KBM-7 (cell line): ENCODE results near the gene CCDC28A.

ENCODE experiments used
- DNase-seq: peaks from one replicate; pipeline ENCODE4 v3.0.0-alpha.2; 2015
- in situ Hi-C: fragments of 300-500 bp; cut with MboI; formaldehyde crosslinking; loops from 2 replicates; pipeline ENCODE4 v1.14.3; 2020; ENCODE audit warnings: low sequenced_read_pairs, low pct_unique_long_range_greater_than_20kb, mixed read lengths

CCDC28A gene

GRCh38 chr6:138818496-138819194 lies 45.1 kb downstream of the CCDC28A start:
- in situ Hi-C loops = loop anchor here (25.0 kb wide), 1 partner anchor 544 kb away; the partner anchor contains the start of gene CITED2
- peak; percentile 52 for DNase-seq

DNA sequence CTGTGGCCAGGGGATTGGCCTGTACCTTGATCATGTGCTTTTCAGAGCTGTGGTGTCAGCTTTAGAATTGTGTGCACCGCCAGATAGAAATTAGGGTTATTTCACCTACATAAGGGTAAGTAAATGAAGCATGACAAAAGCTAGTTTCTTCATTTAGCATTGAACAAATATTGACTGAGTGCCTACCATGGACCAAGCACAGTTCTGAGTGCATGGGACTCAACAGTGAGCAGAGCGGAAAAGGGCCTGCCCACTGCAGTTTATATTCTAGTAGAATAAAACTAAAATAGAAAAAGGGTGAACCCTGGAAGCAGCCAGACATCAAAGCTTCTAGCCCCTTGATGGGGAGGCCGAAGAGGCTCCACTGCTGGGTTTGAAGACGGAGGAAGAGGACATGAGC lies 48.0 kb downstream of the CCDC28A start:
- in situ Hi-C loops = loop anchor here (25.0 kb wide), 1 partner anchor 541 kb away; the partner anchor contains the start of gene CITED2
- no peak for DNase-seq

- peak; percentile 19 for DNase-seq
- in situ Hi-C loops = loop anchor here (25.0 kb wide), 1 partner anchor 538 kb away; the partner anchor contains the start of gene CITED2
Measured at GRCh38 chr6:138824482-138825144, 51.0 kb downstream of the CCDC28A start.

DNA sequence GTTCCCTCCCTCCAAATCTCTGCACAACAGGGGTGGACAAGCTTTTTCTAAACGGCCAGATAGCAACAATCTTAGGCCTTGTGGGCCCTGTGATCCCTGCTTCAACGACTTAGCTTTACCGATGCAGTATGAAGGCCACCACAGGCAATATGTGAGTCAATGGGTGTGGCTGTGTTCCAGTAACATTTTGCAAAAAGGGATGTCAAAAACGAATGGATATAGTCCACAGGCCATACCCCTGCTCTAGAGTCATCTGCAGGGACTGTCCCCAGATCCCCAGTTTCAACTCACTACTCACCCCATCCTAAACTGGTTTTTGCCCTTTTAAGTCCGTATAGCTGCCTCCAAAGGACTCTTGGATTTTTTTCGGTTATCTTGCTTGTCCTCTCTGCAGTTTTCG lies 56.7 kb downstream of the CCDC28A start:
- in situ Hi-C loops = no loop called here
- DNase-seq = no peak

- DNase-seq = no peak
- in situ Hi-C loops = no loop called here
Measured at GRCh38 chr6:138832182-138832581, 58.6 kb downstream of the CCDC28A start.

- DNase-seq = no peak
- in situ Hi-C loops = no loop called here
Measured at GRCh38 chr6:138833816-138834539, 60.4 kb downstream of the CCDC28A start.

DNA sequence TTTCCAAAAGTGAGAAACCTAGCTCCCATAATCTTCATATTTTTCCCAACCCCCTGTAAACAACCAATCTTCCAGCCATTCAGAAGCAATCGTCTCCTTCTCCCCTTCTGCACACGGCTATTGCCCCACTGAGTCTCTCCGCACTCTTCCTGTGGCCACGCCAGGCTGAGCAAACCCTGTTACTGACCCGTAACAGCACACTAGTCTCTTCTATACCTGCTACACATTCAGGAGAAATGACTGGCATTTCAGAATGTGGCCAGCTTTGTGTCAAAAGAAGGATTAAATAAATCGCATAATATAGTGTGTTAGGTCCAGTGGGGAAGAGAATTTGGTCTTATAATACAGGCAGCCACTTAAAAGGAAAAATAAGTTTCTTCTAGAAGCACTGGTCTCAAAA lies 63.7 kb downstream of the CCDC28A start:
- in situ Hi-C loops = no loop called here
- no peak for DNase-seq
